Fibroblast of skin of left quadriceps (primary cell): ENCODE data around the gene CDKAL1.
A peak's percentile ranks its signal among the peaks of the same experiment; 100 is the strongest.

Experiments used
- DNase-seq, 2 experiments: peaks; one replicate each; pipeline ENCODE4 v3.0.0-alpha.2; 2013; ENCODE audit warnings: low read depth in 2 of 2

The CDKAL1 gene

DNA sequence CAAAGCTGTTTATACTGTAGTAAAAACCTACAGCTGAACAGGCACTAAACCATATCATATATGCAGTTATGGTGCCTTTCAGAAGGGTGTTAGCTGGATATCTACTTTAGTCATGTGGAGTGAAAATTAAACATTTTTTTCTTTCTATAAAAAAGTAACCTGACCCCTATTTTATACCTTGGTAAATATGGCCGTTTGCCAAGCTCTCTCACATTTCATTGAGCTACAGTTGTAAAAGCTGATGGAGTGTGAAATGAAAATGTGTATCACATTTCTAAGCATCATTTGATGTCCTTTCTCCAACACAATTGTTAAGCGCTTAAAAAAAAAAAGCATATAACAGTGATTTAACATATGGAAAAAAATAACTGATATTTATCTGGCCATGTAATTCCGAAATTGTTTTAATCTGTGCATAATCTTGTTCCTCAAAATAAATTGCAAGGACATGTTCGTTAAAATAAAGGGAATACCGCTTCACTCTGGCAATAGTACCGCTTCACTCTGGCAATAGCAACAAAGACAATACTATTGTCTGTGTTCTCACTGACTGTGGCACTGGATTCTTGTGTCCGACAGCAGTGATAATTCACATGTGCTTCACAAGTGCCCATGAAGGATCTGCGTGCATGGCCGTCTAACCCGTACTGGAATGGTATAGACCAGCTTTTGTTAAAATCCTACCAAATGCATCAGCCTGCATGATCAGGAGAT, 667.5 kb downstream of the CDKAL1 start:
- no peak for DNase-seq

DNA sequence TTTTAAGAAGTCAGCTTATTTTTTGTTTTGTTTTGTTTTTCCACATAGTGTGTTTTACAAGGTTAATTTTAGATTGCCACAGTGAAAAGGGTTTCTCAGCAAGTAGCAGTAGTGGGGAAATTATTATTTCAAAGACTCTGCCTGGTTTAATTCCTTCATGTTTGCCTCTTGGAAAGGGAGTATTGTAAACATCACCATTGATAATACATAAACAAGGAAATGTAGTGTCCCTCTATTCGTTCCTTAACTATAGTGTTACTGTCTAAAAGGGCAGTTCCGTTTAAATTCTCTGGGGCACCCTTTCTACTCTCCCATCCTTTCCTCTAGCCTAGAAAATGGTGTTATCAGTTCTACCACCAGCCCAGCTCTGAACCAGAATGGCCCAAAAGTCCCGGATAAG, 668.3 kb downstream of the CDKAL1 start:
- DNase-seq, result no peak

DNA sequence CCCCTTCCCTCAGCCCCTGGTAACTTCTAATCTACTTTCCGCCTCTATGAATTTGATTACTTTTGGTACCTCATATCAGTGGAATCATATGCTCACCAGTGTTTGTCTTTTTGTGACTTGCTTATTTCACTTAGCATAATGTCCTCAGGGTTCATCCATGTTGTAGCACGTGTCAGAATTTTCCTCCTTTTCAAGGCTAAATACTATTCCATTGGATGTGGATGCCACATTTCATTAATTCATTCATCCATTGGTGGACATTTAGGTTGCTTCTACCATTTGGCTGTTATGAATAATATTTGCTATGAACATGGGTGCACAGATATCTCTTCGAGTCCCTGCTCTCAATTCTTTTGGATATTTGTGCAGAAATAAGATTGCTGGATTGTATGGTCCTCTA, 670.7 kb downstream of the CDKAL1 start:
- no peak for DNase-seq

DNA sequence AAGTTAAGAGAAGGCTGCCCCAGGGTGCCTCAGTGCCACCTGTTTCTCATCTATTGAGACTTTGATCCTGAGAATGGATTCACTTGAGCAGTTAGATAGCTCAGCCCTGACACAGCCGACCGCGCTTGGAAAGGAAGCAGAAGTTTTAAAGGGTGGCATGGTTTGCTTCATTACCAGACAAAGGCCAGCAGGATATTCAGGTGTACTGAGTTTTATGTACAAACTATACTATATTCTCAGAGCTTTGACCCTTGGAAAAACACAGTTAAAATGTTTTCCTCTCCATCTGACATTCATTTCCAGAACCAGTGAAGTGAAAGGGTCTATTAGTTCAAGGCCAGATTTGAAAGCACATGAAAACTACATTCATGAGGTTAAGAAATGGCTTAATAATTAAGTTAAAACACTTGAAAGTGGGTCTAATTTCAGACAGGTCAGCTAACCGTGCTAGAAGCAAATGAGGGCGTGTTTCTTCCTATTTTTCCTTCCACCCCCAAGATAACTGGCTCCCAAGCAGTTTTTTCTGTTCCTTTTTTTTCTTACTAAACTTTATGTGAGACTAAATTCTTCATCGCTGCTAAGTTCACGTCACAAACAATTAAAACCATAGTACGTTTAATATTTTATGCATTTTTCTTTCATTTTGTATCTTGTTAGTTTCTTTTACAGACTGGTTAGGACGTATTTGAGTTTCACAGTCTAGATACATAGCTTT, 674.0 kb downstream of the CDKAL1 start:
- DNase-seq, result no peak

DNA sequence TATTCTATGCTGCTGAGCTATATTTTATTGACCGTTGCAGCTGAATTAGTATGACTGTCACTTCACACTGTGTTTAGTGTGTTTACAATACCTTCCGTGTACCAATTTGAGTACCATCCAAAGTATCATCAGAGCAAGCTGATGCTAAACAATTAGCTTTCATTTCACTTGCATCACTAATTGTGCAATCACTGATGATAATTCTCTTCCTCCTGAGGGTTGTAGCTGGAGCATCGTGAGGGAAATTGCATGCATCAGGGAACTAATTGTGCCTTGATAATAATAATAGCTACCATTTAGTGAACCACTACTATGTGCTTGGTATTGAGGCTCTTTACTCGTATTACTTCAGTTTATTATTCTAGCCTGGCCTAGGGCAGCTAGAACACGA, 674.5 kb downstream of the CDKAL1 start:
- no peak for DNase-seq

DNA sequence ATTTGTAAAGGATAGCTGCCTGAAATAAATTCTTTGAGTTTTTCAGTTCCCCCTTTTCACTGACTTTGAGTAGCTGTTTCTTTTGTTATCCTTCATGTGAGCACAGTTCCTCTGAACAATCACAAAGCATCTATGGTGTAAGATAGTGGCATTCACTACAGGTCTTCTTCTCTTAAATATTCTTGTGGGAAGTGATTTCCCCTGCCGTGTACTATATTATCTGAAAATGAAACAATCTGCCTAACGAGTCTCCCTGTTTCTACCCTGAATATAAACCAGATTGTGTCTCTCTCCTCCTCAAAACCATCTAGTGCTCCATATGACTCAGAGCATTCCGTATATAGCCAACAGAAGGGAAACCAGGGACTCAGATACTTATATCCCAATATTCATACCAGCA, 679.2 kb downstream of the CDKAL1 start:
- DNase-seq, result peak in 1 of 2 experiments; percentile 15

DNA sequence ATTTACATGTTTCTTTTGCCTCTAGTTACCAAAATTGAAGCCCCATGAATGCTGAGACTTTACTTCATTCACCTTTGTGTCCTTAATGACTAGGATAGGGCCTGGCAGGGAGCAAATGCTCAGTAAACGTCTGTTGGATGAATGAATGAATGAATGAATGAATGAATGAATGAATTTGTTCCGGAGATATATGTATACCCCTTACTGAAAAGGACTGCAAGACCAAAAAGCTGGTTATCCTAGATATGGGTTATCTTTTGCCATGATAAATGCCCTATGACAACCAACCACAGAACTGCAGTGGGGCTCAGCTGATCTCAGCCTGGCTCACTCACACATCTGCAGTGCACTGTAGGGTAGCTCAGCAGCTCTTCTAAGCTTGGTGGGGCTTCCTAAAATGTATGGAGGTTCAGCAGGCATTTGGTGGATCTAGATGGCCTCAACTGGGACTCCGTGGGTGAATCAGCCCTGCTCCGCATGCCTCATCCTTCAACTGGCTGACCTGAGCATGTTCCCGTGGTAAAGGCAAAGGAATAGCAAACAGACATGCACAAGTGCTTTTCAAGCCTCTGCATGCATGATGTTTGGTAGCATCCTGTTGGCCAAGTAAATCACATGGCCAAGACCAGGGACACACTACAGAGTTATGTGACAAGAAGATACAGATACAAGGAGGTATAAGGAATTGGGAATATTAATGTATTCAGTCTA, 680.6 kb downstream of the CDKAL1 start:
- DNase-seq, result no peak

DNA sequence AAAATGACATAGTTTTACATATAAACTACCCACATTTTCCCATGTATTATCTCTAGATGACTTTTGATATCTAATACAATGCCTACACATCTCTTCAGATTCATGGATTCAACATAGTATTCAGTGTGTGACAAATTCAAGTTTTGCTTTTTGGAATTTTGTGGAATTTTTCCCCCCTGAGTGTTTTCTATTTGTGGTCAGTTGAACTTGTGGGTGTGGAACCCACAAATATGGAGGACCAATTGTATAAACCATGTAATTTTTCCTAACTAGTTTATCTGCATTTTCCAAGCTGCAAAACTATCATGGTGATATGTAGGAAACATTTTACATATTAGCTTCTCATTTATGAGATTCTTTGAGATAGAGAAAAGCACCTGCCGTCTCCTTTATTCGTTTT, 685.0 kb downstream of the CDKAL1 start:
- DNase-seq, result no peak

DNA sequence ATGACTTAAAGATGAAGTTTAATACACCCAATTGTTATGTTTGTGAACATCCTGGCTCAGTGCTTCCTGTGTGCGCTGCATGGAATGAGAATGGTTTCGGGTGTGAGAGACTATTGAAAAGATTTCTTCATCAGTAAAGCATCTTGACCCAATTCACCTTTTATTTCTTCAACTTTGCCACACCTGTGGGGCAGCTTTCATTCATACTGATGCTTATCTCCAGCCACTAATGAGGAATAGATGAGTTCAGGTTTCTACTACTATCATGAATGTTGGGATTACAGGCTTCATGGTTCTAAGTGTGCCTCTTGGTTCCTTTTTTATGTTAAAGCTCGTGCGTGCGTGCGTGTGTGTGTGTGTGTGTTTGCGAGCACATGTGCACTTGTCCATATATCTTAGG, 685.6 kb downstream of the CDKAL1 start:
- DNase-seq, result no peak

DNA sequence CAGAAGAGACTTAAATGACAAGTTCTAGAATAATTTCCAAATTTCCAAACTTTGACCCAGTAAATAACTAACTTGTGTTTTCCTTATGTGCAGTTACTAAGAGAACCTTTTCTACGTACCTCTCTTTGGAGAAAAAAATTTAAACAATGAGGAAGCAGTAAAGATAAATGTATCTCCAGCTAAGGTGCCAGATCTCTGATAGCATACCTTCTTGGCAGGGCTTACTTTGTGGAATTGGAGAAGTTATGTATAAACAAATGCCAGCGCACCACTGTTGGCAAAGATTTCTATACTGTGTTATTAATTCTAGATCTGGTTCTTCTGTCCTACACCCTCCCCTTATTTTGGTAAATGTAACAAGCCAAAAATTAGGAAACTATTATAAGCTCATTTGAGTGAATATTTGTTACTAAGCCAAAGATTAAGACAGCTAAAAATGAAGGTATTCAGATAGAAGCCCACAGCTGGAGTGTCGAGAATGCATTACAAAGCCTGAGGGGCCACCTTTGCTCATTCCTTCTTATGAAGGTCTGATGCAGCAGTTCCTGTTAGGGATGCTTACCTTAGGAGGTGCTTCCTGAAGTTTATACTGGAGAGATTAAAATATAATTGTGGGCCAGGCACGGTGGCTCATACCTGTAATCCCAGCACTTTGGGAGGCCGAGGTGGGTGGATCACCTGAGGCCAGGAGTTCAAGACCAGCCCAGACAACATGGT, 686.2 kb downstream of the CDKAL1 start:
- no peak for DNase-seq

DNA sequence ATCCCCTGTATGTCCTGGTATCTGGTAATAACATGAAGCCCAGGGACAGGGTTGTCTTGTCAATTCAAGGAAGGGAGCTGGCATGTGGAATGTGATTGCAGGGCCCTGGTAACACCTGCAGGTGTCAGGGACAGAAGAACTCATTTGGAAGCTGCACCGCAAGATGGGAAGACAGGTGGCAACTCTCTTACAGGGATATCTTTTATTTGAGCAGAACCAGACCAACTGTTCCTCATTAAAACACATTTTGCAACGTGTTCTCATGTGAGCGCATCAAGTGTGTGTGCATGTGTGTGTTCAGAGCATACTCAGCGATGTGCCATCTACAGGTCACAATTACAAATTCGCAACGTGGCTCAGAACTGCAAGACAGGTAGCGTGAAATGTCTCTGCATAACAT, 688.4 kb downstream of the CDKAL1 start:
- DNase-seq, result no peak

DNA sequence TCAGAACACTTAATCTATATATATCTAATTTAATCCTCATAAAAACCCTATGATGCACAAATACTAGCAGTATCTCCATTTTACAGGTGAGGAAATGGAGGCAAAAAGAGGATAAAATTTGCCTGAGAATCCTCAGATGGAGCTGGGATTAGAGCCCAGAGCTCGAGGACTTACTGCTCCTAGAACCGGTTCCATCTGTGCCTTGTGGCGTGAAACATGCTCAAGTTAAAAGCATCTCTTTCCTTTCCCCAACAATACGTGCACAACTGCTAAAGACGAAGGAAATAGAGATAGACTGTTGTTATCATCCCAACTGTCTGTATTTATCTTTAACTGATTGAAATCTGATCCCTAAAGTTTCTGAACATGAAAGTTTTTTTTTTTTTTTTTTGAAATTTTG, 691.7 kb downstream of the CDKAL1 start:
- DNase-seq, result no peak

DNA sequence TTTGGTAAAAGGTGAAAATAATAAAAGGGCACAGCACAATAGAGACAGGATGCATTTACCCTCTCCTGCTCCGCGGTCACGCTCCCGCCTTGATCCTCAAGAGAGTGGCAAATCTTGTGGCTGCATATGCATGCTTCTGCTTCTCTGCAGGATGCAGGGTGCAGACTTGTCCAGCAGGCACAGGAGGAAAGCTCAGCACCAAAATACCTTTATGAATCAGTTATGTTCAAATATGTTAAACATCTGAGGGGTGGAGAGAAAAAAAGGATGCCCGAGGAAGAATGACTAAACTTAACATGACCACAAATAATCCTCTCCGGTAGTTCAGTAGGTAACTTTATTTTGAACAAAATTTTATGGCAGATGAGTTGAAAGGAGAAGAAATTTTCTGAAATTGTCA, 693.2 kb downstream of the CDKAL1 start:
- DNase-seq, result peak in 1 of 2 experiments; percentile 17

DNA sequence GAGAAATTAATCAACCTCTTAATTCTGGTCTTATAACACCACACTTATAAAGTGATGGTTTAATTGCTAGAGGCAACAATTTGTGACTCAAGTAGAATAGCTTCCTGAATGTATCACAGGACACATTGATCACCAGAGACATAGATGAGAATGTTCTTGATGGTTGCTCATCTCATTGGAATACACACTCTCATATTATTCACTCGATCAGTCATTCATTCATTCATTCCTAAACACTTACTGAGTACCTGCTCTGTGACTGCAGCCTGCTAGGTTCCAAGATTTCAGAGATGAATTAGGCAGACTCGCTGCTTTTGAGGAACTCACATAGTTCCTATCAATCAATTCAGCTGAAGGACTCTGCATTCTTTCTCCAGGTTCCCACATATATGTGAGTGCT, 694.2 kb downstream of the CDKAL1 start:
- DNase-seq, result no peak

DNA sequence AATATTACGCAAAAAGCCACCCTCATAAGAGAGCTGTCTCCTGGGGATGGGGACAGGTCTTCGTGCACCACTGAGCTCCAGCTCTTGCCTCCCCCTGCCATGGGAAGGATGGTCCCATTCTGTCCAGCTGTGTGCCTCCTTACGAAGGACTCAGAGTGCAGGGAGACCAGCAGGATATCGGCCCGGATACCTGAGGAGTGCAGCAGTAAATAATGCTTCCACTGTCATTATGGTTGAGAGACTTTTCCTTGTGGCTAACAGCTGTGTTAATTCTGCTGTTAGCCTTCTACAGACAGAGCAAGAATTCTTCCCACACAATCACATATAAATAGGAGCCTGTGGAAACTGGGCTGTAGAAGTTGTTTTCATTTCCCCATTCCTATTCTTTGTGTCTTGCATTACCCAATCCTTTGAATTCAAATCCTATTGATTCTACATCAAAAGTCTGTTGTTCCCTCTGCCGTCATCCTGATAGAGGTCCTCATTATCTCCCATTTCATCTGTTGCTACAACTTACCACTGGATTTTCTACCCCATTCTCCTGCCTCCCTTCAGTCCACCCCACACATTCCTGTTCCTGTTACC, 694.7 kb downstream of the CDKAL1 start:
- no peak for DNase-seq

DNA sequence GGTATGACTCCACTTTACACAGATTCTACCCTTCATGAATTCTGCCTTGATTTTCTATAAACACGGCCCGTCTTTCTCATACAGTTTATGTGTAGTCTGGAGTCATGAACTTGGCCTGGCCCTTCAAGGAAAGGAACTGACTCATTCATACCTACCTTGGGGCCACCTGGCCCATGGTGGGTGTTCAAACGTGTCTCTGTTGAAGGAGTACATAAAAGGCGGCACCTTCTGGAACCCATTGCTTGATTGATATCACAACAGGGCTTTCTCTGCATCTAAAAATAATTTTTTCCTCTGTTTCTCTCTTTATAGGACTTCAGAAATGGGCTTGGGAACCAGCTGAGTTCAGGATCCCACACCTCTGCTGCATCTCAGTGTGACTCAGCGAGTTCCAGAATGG, 696.3 kb downstream of the CDKAL1 start:
- DNase-seq, result no peak

DNA sequence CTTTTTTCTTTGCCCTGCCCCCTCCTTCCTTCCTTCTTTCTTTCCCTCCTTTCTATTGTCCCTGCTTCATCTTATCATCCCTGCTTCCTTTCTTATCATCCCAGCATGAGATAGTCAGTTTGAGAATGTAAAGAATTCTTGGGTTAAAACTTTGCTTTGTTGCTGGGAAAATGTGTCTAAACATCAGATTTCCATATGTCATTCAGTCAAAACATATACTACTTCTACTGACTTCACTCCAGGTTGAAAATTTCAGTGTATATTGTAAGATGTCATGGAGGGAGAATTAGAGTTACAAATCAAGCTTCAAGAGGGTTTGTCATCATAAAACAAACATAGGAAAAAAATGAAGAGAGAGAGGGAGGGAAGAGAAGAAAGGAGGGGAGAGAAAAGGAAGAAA, 700.9 kb downstream of the CDKAL1 start:
- DNase-seq, result no peak

DNA sequence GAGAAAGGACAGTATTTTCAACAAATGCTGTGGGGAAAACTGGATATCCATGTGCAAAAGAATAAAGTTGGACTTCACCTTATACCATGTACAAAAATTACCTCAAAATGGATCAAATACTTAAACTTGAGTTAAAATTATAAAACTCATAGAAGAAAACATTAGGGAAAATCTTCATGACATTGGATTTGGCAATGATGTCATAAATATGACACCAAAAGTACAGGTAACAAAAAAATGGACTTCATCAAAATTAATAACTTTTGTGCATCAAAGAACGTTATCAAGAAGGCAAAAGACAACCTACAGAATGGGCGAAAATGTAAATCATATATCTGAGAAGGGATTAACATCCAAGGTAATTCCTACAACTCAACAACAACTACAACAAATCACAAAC, 704.0 kb downstream of the CDKAL1 start:
- DNase-seq, result no peak

DNA sequence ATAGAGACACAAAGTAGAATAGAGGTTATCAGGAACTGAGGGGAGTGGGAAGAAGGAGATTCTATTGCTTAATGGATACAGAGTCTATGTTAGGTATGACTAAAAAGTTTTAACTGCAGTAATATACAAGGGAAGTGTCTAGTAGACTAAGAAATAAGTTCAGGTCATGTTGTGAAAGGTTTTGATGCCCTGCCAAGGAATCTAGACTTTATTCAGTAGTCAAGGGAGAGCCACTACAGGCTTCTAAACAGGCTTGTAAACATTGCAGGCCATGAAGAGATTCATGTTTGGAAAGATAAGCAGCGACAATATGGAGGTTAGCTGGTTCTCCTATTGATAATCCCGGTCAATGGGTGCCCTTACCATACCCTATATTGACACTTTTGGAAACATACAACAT, 706.5 kb downstream of the CDKAL1 start:
- DNase-seq, result no peak

DNA sequence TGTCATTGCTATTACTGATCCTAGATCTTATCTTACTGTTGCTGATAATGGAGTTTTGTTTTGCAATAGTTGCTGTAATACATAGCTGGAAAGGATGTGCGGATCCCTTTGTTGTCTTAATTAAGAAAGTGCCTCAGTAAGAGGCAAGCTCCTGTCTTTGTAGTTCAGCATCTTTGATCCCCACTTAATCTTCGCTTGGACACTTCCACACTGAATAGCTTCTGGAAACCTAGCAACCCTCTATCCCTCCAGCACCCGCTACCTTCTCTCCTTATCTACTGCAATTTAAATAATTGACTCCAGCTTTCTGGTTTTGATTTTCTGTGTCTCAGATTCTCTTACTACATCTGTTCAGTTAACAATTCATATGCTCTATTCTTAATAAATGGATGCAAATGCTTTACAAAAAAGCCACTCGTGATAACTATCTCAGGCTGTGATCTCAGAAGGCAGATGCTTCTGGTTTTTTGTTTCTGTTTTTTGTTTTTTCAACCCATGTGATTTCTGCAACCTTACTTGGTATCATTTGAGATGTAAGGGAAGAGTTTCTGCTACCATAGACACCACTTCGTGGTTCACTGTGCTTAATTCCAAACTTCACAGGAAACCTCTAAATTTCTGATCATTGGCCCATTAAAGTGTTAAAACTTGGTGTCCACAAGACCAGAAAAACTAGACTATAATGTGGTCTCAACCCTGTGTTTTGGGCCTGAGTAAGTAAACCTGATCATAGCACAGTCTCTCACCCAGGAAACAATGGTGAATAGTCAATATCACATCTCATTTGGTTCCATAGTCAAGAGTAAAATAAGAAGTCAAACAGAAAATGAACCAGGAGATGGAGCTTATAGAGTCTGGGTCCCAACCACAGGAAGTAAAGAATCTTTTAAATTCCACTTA, 707.2 kb downstream of the CDKAL1 start:
- no peak for DNase-seq

DNA sequence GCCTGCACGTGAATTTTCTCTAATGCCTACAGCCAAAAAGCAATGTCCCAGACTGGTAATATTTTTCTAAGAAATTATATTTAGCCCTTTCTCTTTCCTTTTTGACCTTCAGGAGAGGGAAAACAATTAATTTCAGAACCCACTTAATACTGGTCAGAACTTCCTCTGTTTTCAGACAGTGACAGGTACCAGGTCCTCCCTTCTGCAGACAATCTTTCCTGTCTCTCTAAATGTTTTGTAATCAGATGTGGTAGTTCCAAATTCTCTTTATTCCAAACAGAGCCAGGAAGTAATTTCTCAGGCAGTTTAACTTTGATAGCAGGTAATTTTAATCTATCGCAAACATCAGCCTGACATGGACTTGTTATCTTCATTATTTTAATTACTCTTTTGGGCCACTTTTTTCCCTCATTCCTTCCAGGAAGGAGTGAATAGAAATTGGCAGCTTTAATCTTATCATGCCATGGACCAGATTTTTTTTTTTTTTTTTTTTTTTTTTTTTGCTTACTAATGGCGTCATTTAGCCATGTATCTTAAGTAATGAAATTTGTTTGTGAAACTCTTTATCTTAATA, 710.7 kb downstream of the CDKAL1 start:
- no peak for DNase-seq
